ENCODE measurements around the gene NLGN1. TPM values are rescaled to one million over a fixed set of nuclear protein-coding genes. Genes with fewer than 3 reads are reported as not detected.

NLGN1 gene
- total RNA-seq, 2 donors from 2014 or later = 0.67 to 1.3 TPM

DNA sequence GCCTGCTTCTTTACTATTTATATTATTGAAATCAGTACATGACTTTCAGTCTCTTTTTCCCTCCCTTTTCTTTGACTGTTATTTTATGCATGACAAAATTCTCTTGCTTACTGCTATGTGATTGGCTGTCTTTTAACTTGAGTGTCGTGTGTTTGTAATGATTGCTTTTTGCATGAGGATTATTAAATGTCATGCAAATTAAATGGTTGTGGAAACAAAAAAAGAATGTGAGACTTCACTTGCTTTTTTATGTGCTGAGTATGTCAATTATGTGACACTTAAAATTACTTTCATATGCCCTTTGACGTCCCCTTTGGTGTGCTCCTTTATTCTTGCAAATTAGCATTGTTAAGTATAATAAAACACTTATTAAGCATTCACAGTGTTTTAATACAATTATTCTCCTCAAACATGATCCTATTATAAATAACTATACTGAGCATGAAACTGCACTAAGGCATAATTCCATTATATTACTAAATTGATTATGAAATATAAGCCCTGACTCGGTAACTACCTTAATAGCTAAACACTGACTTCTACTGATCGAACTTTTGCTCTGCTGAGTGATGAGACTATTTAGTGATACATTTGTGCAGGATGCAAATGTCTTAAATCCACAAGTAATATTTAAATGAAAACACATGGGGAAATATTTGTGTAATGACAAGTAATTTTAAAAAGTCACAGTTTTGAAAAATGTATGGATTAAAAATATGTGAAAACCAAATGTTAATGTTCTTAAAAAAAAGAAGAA lies 401.7 kb downstream of the NLGN1 start:
- no peaks in the 10 kb centered on the region for H3K36me3 ChIP-seq
- H3K4me1 ChIP-seq = no peaks in the 10 kb centered on the region
- TF ChIP-seq, protein P1, sequence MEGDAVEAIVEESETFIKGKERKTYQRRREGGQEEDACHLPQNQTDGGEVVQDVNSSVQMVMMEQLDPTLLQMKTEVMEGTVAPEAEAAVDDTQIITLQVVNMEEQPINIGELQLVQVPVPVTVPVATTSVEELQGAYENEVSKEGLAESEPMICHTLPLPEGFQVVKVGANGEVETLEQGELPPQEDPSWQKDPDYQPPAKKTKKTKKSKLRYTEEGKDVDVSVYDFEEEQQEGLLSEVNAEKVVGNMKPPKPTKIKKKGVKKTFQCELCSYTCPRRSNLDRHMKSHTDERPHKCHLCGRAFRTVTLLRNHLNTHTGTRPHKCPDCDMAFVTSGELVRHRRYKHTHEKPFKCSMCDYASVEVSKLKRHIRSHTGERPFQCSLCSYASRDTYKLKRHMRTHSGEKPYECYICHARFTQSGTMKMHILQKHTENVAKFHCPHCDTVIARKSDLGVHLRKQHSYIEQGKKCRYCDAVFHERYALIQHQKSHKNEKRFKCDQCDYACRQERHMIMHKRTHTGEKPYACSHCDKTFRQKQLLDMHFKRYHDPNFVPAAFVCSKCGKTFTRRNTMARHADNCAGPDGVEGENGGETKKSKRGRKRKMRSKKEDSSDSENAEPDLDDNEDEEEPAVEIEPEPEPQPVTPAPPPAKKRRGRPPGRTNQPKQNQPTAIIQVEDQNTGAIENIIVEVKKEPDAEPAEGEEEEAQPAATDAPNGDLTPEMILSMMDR (IDR thresholded peaks at IDR 0.05) = no peak
- no peaks in the 10 kb centered on the region for H3K9me3 ChIP-seq
- no peaks in the 10 kb centered on the region for H3K27me3 ChIP-seq
- no peak overlapping the region for H3K9ac ChIP-seq (ENCODE audit: low read depth in 2 of 2, low read length in 2 of 2)
- no peak overlapping the region for H3K4me3 ChIP-seq
- no peak overlapping the region for H3K27ac ChIP-seq
- DNase-seq = no peak
- intact Hi-C loops (cut with DNase I) = no loop called here

GRCh38 chr3:173800154-173800553 lies 402.6 kb downstream of the NLGN1 start:
- Histone ChIP-seq H3K4me1 (no peaks in the 10 kb centered on the region), H3K9me3 (no peaks in the 10 kb centered on the region), H3K27ac (no peak overlapping the region), H3K36me3 (no peaks in the 10 kb centered on the region), H3K9ac (ENCODE audit: low read depth in 2 of 2, low read length in 2 of 2) (no peak overlapping the region), H3K4me3 (no peak overlapping the region), H3K27me3 (no peaks in the 10 kb centered on the region)
- DNase-seq = no peak
- TF ChIP-seq, protein P1 (IDR thresholded peaks at IDR 0.05) = no peak
- intact Hi-C loops (cut with DNase I) = no loop called here

DNA sequence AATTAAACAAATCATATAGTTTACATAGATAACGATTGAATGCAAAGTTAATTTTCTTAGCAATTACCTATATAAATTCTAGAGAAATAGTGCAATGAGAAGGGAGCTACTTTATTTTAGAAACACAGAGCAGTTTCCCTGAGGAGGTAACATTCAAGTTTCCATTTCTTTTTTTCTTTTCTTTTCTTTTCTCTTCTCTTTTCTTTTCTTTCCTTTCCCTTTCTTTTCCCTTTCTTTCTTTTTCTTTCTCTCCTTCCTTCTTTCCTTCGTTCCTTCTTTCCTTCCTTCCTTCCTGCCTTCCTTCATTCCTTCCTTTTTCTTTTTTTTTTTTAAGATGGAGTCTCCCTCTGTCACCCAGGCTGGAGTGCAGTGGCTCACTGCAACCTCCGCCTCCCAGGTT lies 417.3 kb downstream of the NLGN1 start:
- H3K36me3 ChIP-seq = no peaks in the 10 kb centered on the region
- TF ChIP-seq, protein P1 (IDR thresholded peaks at IDR 0.05) = no peak
- intact Hi-C loops (cut with DNase I) = loop anchor here (1.0 kb wide), 1 partner anchor 13 kb away; no protein-coding TSS in a partner anchor
- no peak overlapping the region for H3K9ac ChIP-seq (ENCODE audit: low read depth in 2 of 2, low read length in 2 of 2)
- no peak for DNase-seq
- no peak overlapping the region for H3K27ac ChIP-seq
- no peak overlapping the region for H3K4me3 ChIP-seq
- no peaks in the 10 kb centered on the region for H3K9me3 ChIP-seq
- H3K4me1 ChIP-seq = no peaks in the 10 kb centered on the region
- no peaks in the 10 kb centered on the region for H3K27me3 ChIP-seq

DNA sequence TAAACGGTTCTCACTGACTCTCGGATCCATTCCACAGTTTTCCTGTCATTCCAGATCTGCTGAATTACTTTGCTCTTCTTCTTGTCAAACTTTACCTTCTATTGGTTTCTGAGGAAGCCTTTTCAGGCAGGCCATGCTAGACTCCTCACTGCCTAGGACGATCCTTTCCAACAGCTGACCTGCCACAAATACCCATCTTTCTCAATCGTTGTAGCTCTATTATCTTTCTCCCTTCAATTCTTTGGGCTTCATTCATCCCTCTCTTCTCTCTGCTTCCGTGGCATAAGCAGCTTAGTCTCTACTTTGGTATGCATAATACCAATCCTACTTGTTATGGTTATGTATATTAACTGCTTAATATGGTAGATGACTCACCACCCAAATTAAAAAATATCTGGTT lies 421.8 kb downstream of the NLGN1 start:
- intact Hi-C loops (cut with DNase I) = no loop called here
- TF ChIP-seq, protein P1 (IDR thresholded peaks at IDR 0.05) = no peak
- Histone ChIP-seq H3K27me3 (no peaks in the 10 kb centered on the region), H3K9ac (ENCODE audit: low read depth in 2 of 2, low read length in 2 of 2) (no peak overlapping the region), H3K27ac (no peak overlapping the region), H3K4me3 (no peak overlapping the region), H3K36me3 (no peaks in the 10 kb centered on the region), H3K4me1 (no peaks in the 10 kb centered on the region), H3K9me3 (no peaks in the 10 kb centered on the region)
- no peak for DNase-seq

- no peak for DNase-seq
- Histone ChIP-seq H3K27me3 (no peaks in the 10 kb centered on the region), H3K27ac (no peak overlapping the region), H3K4me1 (no peaks in the 10 kb centered on the region), H3K36me3 (no peaks in the 10 kb centered on the region), H3K9ac (ENCODE audit: low read depth in 2 of 2, low read length in 2 of 2) (no peak overlapping the region), H3K4me3 (no peak overlapping the region), H3K9me3 (no peaks in the 10 kb centered on the region)
- intact Hi-C loops (cut with DNase I) = no loop called here
- TF ChIP-seq, protein P1 (IDR thresholded peaks at IDR 0.05) = no peak
Observed at GRCh38 chr3:173823911-173824460, 426.4 kb downstream of the NLGN1 start.
